B cell (primary cell): ENCODE data around the gene NT5C. TPM values are rescaled to one million over a fixed set of nuclear protein-coding genes. Genes with fewer than 3 reads are reported as not detected.

Experiments used
- ATAC-seq: fragments of 200-7000 bp; cut with Tn5 transposase; one replicate; pipeline ENCODE4 v1.10.0; 2021; ENCODE audit warnings: low read depth, mild to moderate bottlenecking, moderate number of reproducible peaks, moderate library complexity
- CTCF ChIA-PET: fragments of 350-600 bp; sonication (Branson Sonifier 250); formaldehyde crosslinking; loops from one replicate; lab custom pipeline; 2021; ENCODE audit warnings: antibody characterized with exemption, inconsistent platforms; lab: Charles Lee
- POLR2A ChIA-PET: fragments of 350-600 bp; sonication (Branson Sonifier 250); formaldehyde crosslinking; loops from one replicate; lab custom pipeline; 2021; ENCODE audit warnings: antibody characterized with exemption; lab: Charles Lee
- DNase-seq: peaks from one replicate; pipeline ENCODE4 v3.0.0; 2013
- H2AFZ ChIP-seq: 2 replicates; pipeline ENCODE4 v1.6.1; 2012; ENCODE audit warnings: mild to moderate bottlenecking, low read depth, low read length; ENCODE audit not compliant: insufficient read depth, poor library complexity, severe bottlenecking
- H3K27ac ChIP-seq, 2 donors: 1 replicate in 1 of 2; 2 replicates in 1 of 2; pipeline ENCODE4 v1.5.1; 2012 to 2013; ENCODE audit warnings: low read length in 2 of 2, mild to moderate bottlenecking in 2 of 2, moderate library complexity in 1 of 2
- H3K27me3 ChIP-seq, 4 experiments: fragments of 200-600 bp in 1 of 4; sonication (generic) in 1 of 4; replicated peaks in 1 of 4; 1 replicate in 2 of 4; 2 replicates in 2 of 4; pipeline versions ENCODE4 v1.6.1 to v1.7.0; 2013 to 2016; ENCODE audit warnings: low read length in 3 of 4, mild to moderate bottlenecking in 2 of 4, mixed read lengths in 1 of 4, moderate library complexity in 1 of 4; ENCODE audit not compliant: insufficient read depth in 4 of 4, control insufficient read depth in 3 of 4; ENCODE audit errors: control extremely low read depth in 1 of 4
- H3K36me3 ChIP-seq, 2 experiments: replicated peaks in 1 of 2; 1 replicate in 1 of 2; 2 replicates in 1 of 2; pipeline versions ENCODE4 v1.6.1 to v1.7.1; 2013; ENCODE audit warnings: low read length in 1 of 2; ENCODE audit not compliant: insufficient read depth in 2 of 2, control insufficient read depth in 1 of 2; ENCODE audit errors: control extremely low read depth in 1 of 2, extremely low read depth in 1 of 2
- H3K4me1 ChIP-seq, 2 donors: fragments of 200-600 bp in 1 of 2; sonication (generic) in 1 of 2; 1 replicate in 1 of 2; 2 replicates in 1 of 2; pipeline versions ENCODE4 v1.5.1 to v1.6.1; 2013 to 2017; ENCODE audit warnings: low read length in 2 of 2; ENCODE audit not compliant: control insufficient read depth in 2 of 2, insufficient read depth in 2 of 2
- H3K4me2 ChIP-seq: replicated peaks from 2 replicates; pipeline ENCODE3; 2012; ENCODE audit warnings: mild to moderate bottlenecking, low read depth, low read length; ENCODE audit not compliant: poor library complexity, severe bottlenecking
- H3K4me3 ChIP-seq, 5 experiments: fragments of 200-600 bp in 1 of 5; sonication (generic) in 1 of 5; 1 replicate in 3 of 5; 2 replicates in 2 of 5; pipeline versions ENCODE4 v1.5.1 to v1.7.0; 2011 to 2016; ENCODE audit warnings: low read length in 4 of 5, mild to moderate bottlenecking in 4 of 5, low read depth in 2 of 5, control low read depth in 1 of 5, moderate library complexity in 1 of 5; ENCODE audit not compliant: insufficient read depth in 1 of 5; ENCODE audit errors: control extremely low read depth in 1 of 5, extremely low read depth in 1 of 5
- H3K79me2 ChIP-seq: fragments of 200-600 bp; sonication (generic); one replicate; pipeline ENCODE4 v1.6.0; 2016; ENCODE audit warnings: low read length; ENCODE audit not compliant: control insufficient read depth, insufficient read depth
- H3K9ac ChIP-seq: fragments of 200-600 bp; sonication (generic); 2 replicates; pipeline ENCODE4 v1.6.1; 2017; ENCODE audit warnings: mild to moderate bottlenecking, low read length, moderate library complexity
- H3K9me3 ChIP-seq, 3 donors: one replicate each; pipeline versions ENCODE4 v1.6.1 to v1.7.1; 2013; ENCODE audit warnings: low read length in 2 of 3; ENCODE audit not compliant: control insufficient read depth in 2 of 3, insufficient read depth in 1 of 3; ENCODE audit errors: control extremely low read depth in 1 of 3
- H4K20me1 ChIP-seq: 2 replicates; pipeline ENCODE4 v1.6.0; 2012; ENCODE audit warnings: mild to moderate bottlenecking, low read length; ENCODE audit not compliant: insufficient read depth, control insufficient read depth, poor library complexity, severe bottlenecking
- H3K27ac Mint-ChIP-seq: one replicate; pipeline ENCODE4 v1.8.0; 2021; ENCODE audit warnings: mixed read lengths
- H3K27me3 Mint-ChIP-seq: one replicate; pipeline ENCODE4 v1.8.0; 2021; ENCODE audit warnings: mixed read lengths
- H3K4me1 Mint-ChIP-seq: one replicate; pipeline ENCODE4 v1.8.0; 2021; ENCODE audit warnings: mixed read lengths
- H3K4me3 Mint-ChIP-seq: one replicate; pipeline ENCODE4 v1.8.0; 2021; ENCODE audit warnings: mixed read lengths
- H3K9me3 Mint-ChIP-seq: one replicate; pipeline ENCODE4 v1.8.0; 2022; ENCODE audit warnings: mixed read lengths; ENCODE audit not compliant: insufficient read depth
- CTCF ChIP-seq: fragments of 200-600 bp; IDR thresholded peaks from one replicate; pipeline ENCODE4 v1.8.0; 2022; ENCODE audit warnings: antibody characterized with exemption, mild to moderate bottlenecking
- EZH2 ChIP-seq: IDR thresholded peaks from 2 replicates; pipeline ENCODE4 v1.6.1; 2012; ENCODE audit warnings: borderline replicate concordance, low read depth, mild to moderate bottlenecking, moderate library complexity, low read length; ENCODE audit not compliant: insufficient read depth, poor library complexity, severe bottlenecking
- WGBS: methylation state at CpG from one replicate; pipeline ENCODE4 v1.1.5; 2013; ENCODE audit warnings: missing lambda C conversion rate; ENCODE audit not compliant: insufficient coverage; 5-methylcytosine and 5-hydroxymethylcytosine counted together
- intact Hi-C: fragments of 100-400 bp; cut with micrococcal nuclease; formaldehyde crosslinking; loops from one replicate; pipeline ENCODE4 v1.10.0; 2022
- polyA plus RNA-seq: library from polyadenylated mRNA; depleted of rRNA; stranded (reverse); fragments of >200 nt; gene quantifications from 2 replicates; pipeline ENCODE4 v1.2.3, GENCODE V29; 2012
- total RNA-seq, 2 donors: library from RNA; stranded (reverse); fragments of 120-200 nt in 1 of 2; gene quantifications; 1 replicate in 1 of 2; 2 replicates in 1 of 2; pipeline versions ENCODE4 v1.2.3 to v1.2.4, GENCODE V29; 2013 to 2022

The NT5C gene
- total and polyA plus RNA-seq, 2 donors (not counting 1 experiment from before 2014, with no cell fraction given), result 98.9 to 184 TPM

- no peaks in the 10 kb centered on the region for H3K27me3 Mint-ChIP-seq
- H3K27me3 ChIP-seq, result no peaks in the 10 kb centered on the region
- no peaks in the 10 kb centered on the region for H3K9me3 Mint-ChIP-seq
- peak overlapping the region; percentile 99 for H3K4me2 ChIP-seq
- H3K4me1 ChIP-seq, result peaks cover 15 to 27% of the 10 kb centered on the region in 2 donors
- no peaks in the 10 kb centered on the region for H3K9me3 ChIP-seq
- peaks cover 26% of the 10 kb centered on the region for H3K4me1 Mint-ChIP-seq
- no peak for TF ChIP-seq EZH2
- no peak for TF ChIP-seq CTCF
- H3K36me3 ChIP-seq, result no peaks in the 10 kb centered on the region
- peak overlapping the region; percentile 40 for H2AFZ ChIP-seq
- no peak overlapping the region for H3K4me3 Mint-ChIP-seq
- WGBS, result no CpG with 5 or more reads among the region's 3 CpGs
- no peak overlapping the region for H3K27ac ChIP-seq
- H3K9ac ChIP-seq, result no peak overlapping the region
- peaks cover 8% of the 10 kb centered on the region for H4K20me1 ChIP-seq
- H3K79me2 ChIP-seq, result peaks cover 35% of the 10 kb centered on the region
- H3K27ac Mint-ChIP-seq, result peak overlapping the region; percentile 41
- ATAC-seq, result no peak
- ChIA-PET CTCF (interaction anchor here (1.0 to 1.5 kb wide), 3 partner anchors 24 to 41 kb away, joined by 3 to 14 read pairs (median 5); partner anchors contain the start of gene NT5C), POLR2A (interaction anchor here (1.5 kb wide), 1 partner anchor 41 kb away, joined by 3 read pairs; no protein-coding TSS in a partner anchor)
- no peak for DNase-seq
- intact Hi-C loops, result loop anchor here (2.0 kb wide), 2 partner anchors 46 to 108 kb away; partner anchors contain the start of genes ARMC7, ATP5PD and KCTD2
- peak overlapping the region in 2 of 5 experiments; percentile 46 to 79 for H3K4me3 ChIP-seq
Observed at GRCh38 chr17:75155191-75155601, 23.7 kb upstream of the NT5C start.
